SU-DHL-6 (cell line): ENCODE results near the gene MAIP1.

Experiments
- H2AFZ ChIP-seq: fragments of 200-600 bp; sonication (generic); 2 replicates; pipeline ENCODE4 v1.6.1; 2014; ENCODE audit warnings: low read depth, mild to moderate bottlenecking, moderate library complexity, mixed read lengths, antibody characterized with exemption, low read length; ENCODE audit not compliant: severe bottlenecking
- H3F3A ChIP-seq: fragments of 200-600 bp; shearing (Covaris generic); 2 replicates; pipeline ENCODE4 v1.6.0; 2016; ENCODE audit warnings: antibody characterized with exemption, mild to moderate bottlenecking; ENCODE audit not compliant: insufficient read depth
- H3K27ac ChIP-seq: fragments of 200-600 bp; sonication (generic); 2 replicates; pipeline ENCODE4 v1.5.1; 2016; ENCODE audit warnings: low read depth, mild to moderate bottlenecking, low read length, moderate library complexity, mixed read lengths
- H3K27me3 ChIP-seq: fragments of 200-600 bp; sonication (generic), shearing (Covaris generic); 2 replicates; pipeline ENCODE4 v1.6.0; 2014; ENCODE audit warnings: mild to moderate bottlenecking, low read length
- H3K36me3 ChIP-seq: fragments of 200-600 bp; sonication (generic); 2 replicates; pipeline ENCODE4 v1.6.1; 2014; ENCODE audit warnings: mild to moderate bottlenecking, low read length, mixed read lengths
- H3K4me2 ChIP-seq: fragments of 300-600, 200-600 bp; shearing (Covaris generic), sonication (generic); 2 replicates; pipeline ENCODE4 v1.6.0; 2014; ENCODE audit warnings: low read length, low read depth, mild to moderate bottlenecking; ENCODE audit not compliant: poor library complexity, severe bottlenecking
- H3K4me3 ChIP-seq: fragments of 200-600 bp; sonication (generic); 2 replicates; pipeline ENCODE4 v1.5.1; 2014; ENCODE audit warnings: antibody characterized with exemption, low read length, mild to moderate bottlenecking, mixed read lengths; ENCODE audit not compliant: insufficient read depth, poor library complexity, severe bottlenecking
- H3K79me2 ChIP-seq: fragments of 200-600 bp; sonication (generic); 2 replicates; pipeline ENCODE4 v1.6.1; 2014; ENCODE audit warnings: mild to moderate bottlenecking, low read length, moderate library complexity; ENCODE audit not compliant: insufficient read depth
- H3K9ac ChIP-seq: fragments of 200-600 bp; sonication (generic); 2 replicates; pipeline ENCODE4 v1.7.0; 2014; ENCODE audit warnings: mild to moderate bottlenecking, low read length
- H3K9me2 ChIP-seq: fragments of 200-600 bp; sonication (generic); replicated peaks from 2 replicates; pipeline ENCODE4 v1.6.1; 2014; ENCODE audit warnings: low read length; ENCODE audit not compliant: insufficient read depth
- H3K9me3 ChIP-seq: fragments of 200-600 bp; sonication (generic); 2 replicates; pipeline ENCODE4 v1.6.1; 2014; ENCODE audit warnings: low read length, mixed read lengths; ENCODE audit not compliant: insufficient read depth
- H4K20me1 ChIP-seq: fragments of 200-600 bp; sonication (generic); 2 replicates; pipeline ENCODE4 v1.6.1; 2014; ENCODE audit warnings: low read depth, mild to moderate bottlenecking, antibody characterized with exemption, low read length, moderate library complexity, mixed read lengths
- EZH2phosphoT487 ChIP-seq: fragments of 200-600 bp; sonication (generic), shearing (Covaris generic); conservative IDR thresholded peaks from 2 replicates; pipeline ENCODE4 v1.6.1; 2018; ENCODE audit warnings: mild to moderate bottlenecking, antibody characterized with exemption, low read length, moderate library complexity, mixed read lengths
- TF ChIP-seq, protein P1 (sequence below): fragments of 200-600 bp; sonication (generic); IDR thresholded peaks from one replicate; pipeline ENCODE4 v1.5.1; 2017; ENCODE audit warnings: antibody characterized with exemption, mild to moderate bottlenecking, low read length, moderate library complexity; ENCODE audit not compliant: insufficient read depth, poor library complexity, severe bottlenecking

The MAIP1 gene

DNA sequence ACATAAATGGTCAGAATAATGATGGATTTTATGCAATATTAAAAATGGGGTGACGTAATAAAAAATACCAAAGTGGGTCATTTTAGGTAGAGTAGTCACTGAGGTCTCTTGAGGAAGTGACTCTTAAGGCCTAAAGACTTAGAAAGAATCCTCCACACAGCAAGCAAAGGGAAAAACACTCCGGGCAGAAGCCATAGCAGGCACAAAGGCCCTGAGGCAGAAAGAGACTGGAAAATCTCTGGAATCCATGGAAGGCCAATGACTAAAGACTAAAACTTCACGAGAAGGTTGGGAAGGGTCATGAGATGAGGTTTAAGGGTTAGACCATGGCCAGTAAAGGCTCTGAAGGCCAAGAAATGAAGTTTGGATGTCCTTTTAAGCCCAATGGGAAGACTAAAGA, 36.9 kb downstream of the MAIP1 start:
- no peaks in the 10 kb centered on the region for H4K20me1 ChIP-seq
- no peaks in the 10 kb centered on the region for H3K36me3 ChIP-seq
- H3K9me3 ChIP-seq = no peaks in the 10 kb centered on the region
- H3K4me3 ChIP-seq = no peak overlapping the region
- no peak overlapping the region for H2AFZ ChIP-seq
- no peaks in the 10 kb centered on the region for H3K27me3 ChIP-seq
- no peaks in the 10 kb centered on the region for H3F3A ChIP-seq
- no peak overlapping the region for H3K4me2 ChIP-seq
- H3K79me2 ChIP-seq = no peaks in the 10 kb centered on the region
- no peaks in the 10 kb centered on the region for H3K9me2 ChIP-seq
- H3K27ac ChIP-seq = no peak overlapping the region
- TF ChIP-seq EZH2phosphoT487 = no peak
- TF ChIP-seq, protein P1, sequence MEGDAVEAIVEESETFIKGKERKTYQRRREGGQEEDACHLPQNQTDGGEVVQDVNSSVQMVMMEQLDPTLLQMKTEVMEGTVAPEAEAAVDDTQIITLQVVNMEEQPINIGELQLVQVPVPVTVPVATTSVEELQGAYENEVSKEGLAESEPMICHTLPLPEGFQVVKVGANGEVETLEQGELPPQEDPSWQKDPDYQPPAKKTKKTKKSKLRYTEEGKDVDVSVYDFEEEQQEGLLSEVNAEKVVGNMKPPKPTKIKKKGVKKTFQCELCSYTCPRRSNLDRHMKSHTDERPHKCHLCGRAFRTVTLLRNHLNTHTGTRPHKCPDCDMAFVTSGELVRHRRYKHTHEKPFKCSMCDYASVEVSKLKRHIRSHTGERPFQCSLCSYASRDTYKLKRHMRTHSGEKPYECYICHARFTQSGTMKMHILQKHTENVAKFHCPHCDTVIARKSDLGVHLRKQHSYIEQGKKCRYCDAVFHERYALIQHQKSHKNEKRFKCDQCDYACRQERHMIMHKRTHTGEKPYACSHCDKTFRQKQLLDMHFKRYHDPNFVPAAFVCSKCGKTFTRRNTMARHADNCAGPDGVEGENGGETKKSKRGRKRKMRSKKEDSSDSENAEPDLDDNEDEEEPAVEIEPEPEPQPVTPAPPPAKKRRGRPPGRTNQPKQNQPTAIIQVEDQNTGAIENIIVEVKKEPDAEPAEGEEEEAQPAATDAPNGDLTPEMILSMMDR = no peak
- H3K9ac ChIP-seq = no peak overlapping the region

DNA sequence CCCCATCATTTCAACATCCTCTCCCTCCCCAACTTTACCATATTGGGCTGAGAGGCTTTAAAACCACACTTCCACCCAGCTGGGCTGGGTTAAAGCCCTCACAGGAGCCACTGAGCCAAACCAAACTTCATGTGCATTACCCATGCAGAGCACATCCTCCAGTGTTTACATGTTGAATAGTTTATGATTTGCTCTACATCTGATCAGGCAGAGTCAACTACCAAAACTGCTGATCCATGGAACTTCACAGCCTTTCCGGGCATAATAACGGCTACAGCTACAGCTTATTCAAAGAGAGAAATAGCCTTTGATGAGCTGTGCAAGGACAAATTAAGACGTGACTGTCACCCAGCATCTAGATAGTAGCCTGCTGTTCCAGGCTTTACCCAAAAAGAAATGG, 39.0 kb downstream of the MAIP1 start:
- no peak overlapping the region for H3K27ac ChIP-seq
- no peaks in the 10 kb centered on the region for H3K9me3 ChIP-seq
- TF ChIP-seq EZH2phosphoT487 = no peak
- TF ChIP-seq, protein P1 = no peak
- H3K9ac ChIP-seq = no peak overlapping the region
- H4K20me1 ChIP-seq = no peaks in the 10 kb centered on the region
- H3F3A ChIP-seq = no peaks in the 10 kb centered on the region
- no peaks in the 10 kb centered on the region for H3K27me3 ChIP-seq
- no peak overlapping the region for H3K4me2 ChIP-seq
- no peaks in the 10 kb centered on the region for H3K79me2 ChIP-seq
- H3K4me3 ChIP-seq = no peak overlapping the region
- no peak overlapping the region for H2AFZ ChIP-seq
- H3K9me2 ChIP-seq = no peaks in the 10 kb centered on the region
- no peaks in the 10 kb centered on the region for H3K36me3 ChIP-seq

DNA sequence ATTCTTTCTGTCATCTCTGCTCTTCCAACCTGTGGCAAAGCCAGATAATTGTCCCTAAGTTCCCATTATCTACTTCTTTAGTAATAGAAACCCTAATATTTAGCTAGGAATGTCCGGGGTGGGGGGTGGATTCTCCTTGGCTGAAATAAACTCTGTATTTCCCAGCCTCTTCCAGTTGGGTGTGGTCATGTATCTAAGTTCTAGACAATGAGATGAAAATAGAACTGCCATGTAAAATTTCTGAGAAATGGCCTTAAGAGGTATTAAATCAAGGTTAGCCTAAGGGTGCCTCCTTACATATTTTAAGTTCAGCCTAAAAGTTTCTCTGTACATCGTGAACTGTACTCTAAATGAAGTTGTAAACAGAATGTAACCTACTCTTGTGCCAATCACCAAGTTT, 39.5 kb downstream of the MAIP1 start:
- no peaks in the 10 kb centered on the region for H4K20me1 ChIP-seq
- no peak overlapping the region for H3K4me2 ChIP-seq
- no peaks in the 10 kb centered on the region for H3K9me3 ChIP-seq
- no peak overlapping the region for H3K27ac ChIP-seq
- no peak overlapping the region for H3K9ac ChIP-seq
- H3K27me3 ChIP-seq = no peaks in the 10 kb centered on the region
- no peak overlapping the region for H3K4me3 ChIP-seq
- H3K9me2 ChIP-seq = no peaks in the 10 kb centered on the region
- no peaks in the 10 kb centered on the region for H3F3A ChIP-seq
- H3K36me3 ChIP-seq = no peaks in the 10 kb centered on the region
- H3K79me2 ChIP-seq = no peaks in the 10 kb centered on the region
- no peak overlapping the region for H2AFZ ChIP-seq
- TF ChIP-seq EZH2phosphoT487 = no peak
- TF ChIP-seq, protein P1 = no peak

DNA sequence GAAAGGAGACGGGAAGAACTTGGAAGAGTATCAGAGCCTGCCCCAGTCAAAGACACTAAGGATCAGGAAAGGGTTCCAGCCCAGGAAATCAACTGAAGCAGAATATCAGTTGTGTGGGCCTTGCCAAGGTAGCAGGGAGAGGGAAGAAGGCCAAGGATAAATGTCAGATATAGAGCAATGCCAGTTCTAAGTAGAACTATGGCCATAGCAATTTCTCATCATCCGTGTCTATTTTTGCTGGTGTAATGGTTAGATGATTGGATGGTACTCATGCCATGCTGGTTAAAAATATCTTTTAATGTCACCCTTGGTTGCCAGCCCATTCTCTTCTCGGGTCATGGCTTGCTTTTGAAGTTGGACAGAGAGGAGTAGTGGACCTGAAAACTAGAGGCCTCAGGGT, 41.9 kb downstream of the MAIP1 start:
- H3K79me2 ChIP-seq = no peaks in the 10 kb centered on the region
- TF ChIP-seq, protein P1 = no peak
- TF ChIP-seq EZH2phosphoT487 = no peak
- H3K36me3 ChIP-seq = no peaks in the 10 kb centered on the region
- H3K9me2 ChIP-seq = no peaks in the 10 kb centered on the region
- H4K20me1 ChIP-seq = no peaks in the 10 kb centered on the region
- no peak overlapping the region for H3K4me2 ChIP-seq
- no peak overlapping the region for H3K9ac ChIP-seq
- H3K4me3 ChIP-seq = no peak overlapping the region
- no peaks in the 10 kb centered on the region for H3K9me3 ChIP-seq
- no peak overlapping the region for H2AFZ ChIP-seq
- no peaks in the 10 kb centered on the region for H3F3A ChIP-seq
- no peak overlapping the region for H3K27ac ChIP-seq
- no peaks in the 10 kb centered on the region for H3K27me3 ChIP-seq
